ACC112 (cell line): ENCODE measurements around the gene DYNLT4.
A peak's percentile ranks its signal among the peaks of the same experiment; 100 is the strongest.
"Not testable (repeated sequence)": the region's sequence is repeated elsewhere in the genome, so short reads cannot be mapped to it uniquely, and the experiment has no call there.

Experiments used
- H2AFZ ChIP-seq: fragments of 200-600 bp; sonication (generic); one replicate; pipeline ENCODE4 v1.6.0; 2017; ENCODE audit warnings: antibody characterized with exemption, low read length; ENCODE audit not compliant: unreplicated experiment
- H3K27ac ChIP-seq: fragments of 200-600 bp; sonication (generic); 2 replicates; pipeline ENCODE4 v1.5.1; 2014; ENCODE audit warnings: low read depth, mild to moderate bottlenecking, antibody characterized with exemption, low read length, moderate library complexity
- H3K27me3 ChIP-seq: fragments of 200-600 bp; sonication (generic); 2 replicates; pipeline ENCODE4 v1.6.1; 2014; ENCODE audit warnings: mild to moderate bottlenecking, antibody characterized with exemption, low read length, moderate library complexity, mixed read lengths; ENCODE audit not compliant: insufficient read depth
- H3K36me3 ChIP-seq: fragments of 200-600 bp; sonication (generic); 2 replicates; pipeline ENCODE4 v1.6.1; 2016; ENCODE audit warnings: mild to moderate bottlenecking, antibody characterized with exemption, low read length, moderate library complexity, mixed read lengths; ENCODE audit not compliant: insufficient read depth
- H3K4me1 ChIP-seq: fragments of 200-600 bp; sonication (generic); one replicate; pipeline ENCODE4 v1.6.1; 2016; ENCODE audit warnings: low read length, mixed read lengths; ENCODE audit not compliant: insufficient read depth, unreplicated experiment, control insufficient read depth
- H3K4me3 ChIP-seq: fragments of 200-600 bp; sonication (generic); 2 replicates; pipeline ENCODE4 v1.5.1; 2014; ENCODE audit warnings: mild to moderate bottlenecking, low read depth, low read length
- H3K79me2 ChIP-seq: fragments of 200-600 bp; sonication (generic); one replicate; pipeline ENCODE4 v1.6.0; 2016; ENCODE audit warnings: low read length; ENCODE audit not compliant: control insufficient read depth, unreplicated experiment, insufficient read depth

DYNLT4 gene

GRCh38 chr1:44828003-44828651, 21.0 kb upstream of the DYNLT4 start:
- peaks cover 6% of the 10 kb centered on the region for H3K4me1 ChIP-seq
- H3K27me3 ChIP-seq = no peaks in the 10 kb centered on the region
- no peak overlapping the region for H2AFZ ChIP-seq
- no peaks in the 10 kb centered on the region for H3K79me2 ChIP-seq
- H3K36me3 ChIP-seq = no peaks in the 10 kb centered on the region
- H3K4me3 ChIP-seq = no peak overlapping the region
- no peak overlapping the region for H3K27ac ChIP-seq

GRCh38 chr1:44827197-44828002, 20.2 kb upstream of the DYNLT4 start:
- no peak overlapping the region for H3K4me3 ChIP-seq
- no peaks in the 10 kb centered on the region for H3K27me3 ChIP-seq
- no peak overlapping the region for H3K27ac ChIP-seq
- H2AFZ ChIP-seq = no peak overlapping the region
- no peaks in the 10 kb centered on the region for H3K36me3 ChIP-seq
- H3K4me1 ChIP-seq = peaks cover 6% of the 10 kb centered on the region
- H3K79me2 ChIP-seq = no peaks in the 10 kb centered on the region

DNA sequence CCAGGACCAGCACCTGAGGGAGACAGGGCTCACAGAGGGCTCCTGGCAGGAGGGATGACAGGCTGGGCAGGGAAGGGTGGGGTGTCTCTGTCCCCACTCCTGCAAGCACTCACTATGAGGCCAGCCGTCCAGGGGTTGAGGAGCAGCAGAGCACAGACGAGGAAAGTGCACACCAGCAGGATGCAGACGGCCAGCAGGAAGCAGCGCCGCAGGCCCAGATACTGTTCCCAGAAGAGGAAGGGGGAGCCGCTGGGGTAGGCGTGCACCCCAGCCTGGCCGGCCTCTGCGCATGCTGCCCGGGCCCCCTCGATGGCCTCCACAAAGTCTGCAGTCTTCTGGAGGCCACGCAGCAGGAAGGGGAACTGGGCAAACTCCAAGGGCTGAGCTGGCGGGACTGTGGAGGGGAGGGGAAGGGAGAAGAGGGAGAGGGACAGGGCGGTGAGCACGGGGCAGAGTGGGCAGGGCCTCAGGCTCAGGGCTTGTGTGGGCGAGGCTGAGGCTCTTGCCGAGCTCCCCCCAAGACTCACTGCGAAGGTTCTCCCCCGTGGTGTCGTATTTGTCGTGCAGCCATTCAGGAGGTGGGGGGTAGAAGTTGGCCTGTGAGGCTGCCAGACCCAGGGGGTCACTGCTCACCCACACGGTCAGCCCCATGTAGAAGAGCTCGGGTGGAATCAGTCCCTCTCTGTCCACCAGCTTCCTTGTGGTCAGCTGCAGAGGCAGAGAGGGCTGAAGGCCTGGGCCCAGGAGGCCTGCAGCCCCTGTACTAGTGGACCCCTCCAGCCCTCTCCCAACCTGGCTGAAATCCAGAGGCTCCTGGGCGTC, 19.4 kb upstream of the DYNLT4 start:
- no peaks in the 10 kb centered on the region for H3K79me2 ChIP-seq
- H3K27ac ChIP-seq = no peak overlapping the region
- peaks cover 6% of the 10 kb centered on the region for H3K4me1 ChIP-seq
- H2AFZ ChIP-seq = peak overlapping the region; percentile 44
- no peaks in the 10 kb centered on the region for H3K36me3 ChIP-seq
- H3K27me3 ChIP-seq = no peaks in the 10 kb centered on the region
- no peak overlapping the region for H3K4me3 ChIP-seq

DNA sequence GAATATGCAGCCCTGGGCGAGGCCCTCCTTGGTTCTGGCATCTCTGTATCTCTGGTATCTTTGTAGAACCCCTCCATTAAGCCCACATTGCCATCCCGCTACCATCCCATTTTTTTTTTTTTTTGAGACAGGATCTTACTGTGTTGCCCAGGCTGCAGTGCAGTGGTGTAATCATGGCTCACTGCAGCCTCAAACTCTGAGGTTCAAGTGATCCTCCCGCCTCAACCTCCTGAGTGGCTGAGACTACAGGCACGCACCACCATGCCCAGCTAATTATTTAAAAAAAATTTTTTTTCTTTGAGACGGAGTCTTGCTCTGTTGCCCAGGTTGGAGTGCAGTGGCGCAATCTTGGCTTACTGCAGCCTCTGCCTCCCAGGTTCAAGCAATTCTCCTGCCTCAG, 17.2 kb upstream of the DYNLT4 start:
- H3K36me3 ChIP-seq, H3K79me2 ChIP-seq: not testable (repeated sequence)

DNA sequence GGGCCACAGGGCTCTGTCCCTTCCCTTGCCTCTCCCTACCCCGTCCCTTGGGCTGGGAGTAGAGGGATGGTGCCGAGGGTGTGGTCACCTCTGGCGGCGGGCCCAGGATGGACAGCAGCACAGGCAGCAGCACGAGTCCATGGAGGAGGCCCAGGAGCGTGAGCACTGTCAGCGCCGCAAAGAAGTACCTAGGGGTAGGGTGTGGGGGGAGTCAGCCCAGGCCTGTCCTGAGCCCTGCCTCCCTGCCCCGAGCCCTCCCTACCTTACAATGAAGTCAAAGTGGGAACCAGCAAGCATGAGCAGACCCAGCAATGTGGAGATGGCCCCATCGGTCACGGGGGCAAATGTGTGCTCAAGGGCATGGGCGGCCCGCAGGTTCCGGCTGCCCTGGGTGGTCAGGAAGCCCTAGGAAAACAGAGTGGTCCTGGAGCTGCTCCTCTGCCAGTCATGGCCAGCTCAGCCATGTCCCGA, 15.9 kb upstream of the DYNLT4 start:
- no peaks in the 10 kb centered on the region for H3K27me3 ChIP-seq
- no peaks in the 10 kb centered on the region for H3K79me2 ChIP-seq
- H3K27ac ChIP-seq = no peak overlapping the region
- no peak overlapping the region for H3K4me3 ChIP-seq
- H2AFZ ChIP-seq = no peak overlapping the region
- H3K36me3 ChIP-seq = no peaks in the 10 kb centered on the region
- peaks cover 13% of the 10 kb centered on the region for H3K4me1 ChIP-seq

More for the DNA sequence above, 17.2 kb upstream of the DYNLT4 start:
- not testable (repeated sequence) for H2AFZ ChIP-seq, H3K27me3 ChIP-seq, H3K27ac ChIP-seq, H3K4me3 ChIP-seq
- peaks cover 10% of the 10 kb centered on the region for H3K4me1 ChIP-seq

DNA sequence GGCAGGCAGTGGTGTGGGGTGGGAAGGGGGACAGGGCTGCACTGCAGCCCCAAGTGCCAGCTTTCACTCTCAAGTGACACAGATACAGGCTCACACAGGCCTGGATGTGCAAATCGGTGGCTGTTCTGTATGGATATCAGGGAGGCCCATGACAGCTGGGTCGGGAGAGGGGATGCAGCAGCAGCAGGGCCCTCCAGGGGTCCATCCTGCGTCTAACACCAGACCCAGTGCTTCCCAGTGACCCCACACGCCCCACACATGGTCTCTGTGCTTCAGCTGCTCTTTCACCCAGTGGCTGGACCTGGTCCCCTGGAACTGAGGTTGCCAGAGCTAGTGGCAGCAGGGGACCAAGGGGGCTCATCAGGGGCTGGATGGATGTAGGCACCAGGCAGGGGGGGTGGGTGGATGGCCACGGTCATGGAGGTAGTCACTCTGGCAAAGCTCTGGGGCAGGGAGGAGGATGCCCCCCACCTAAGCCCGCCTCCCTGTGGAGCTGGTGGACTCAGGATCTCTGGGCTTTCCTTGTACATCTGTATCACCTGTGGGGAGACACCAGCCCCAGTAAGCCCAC, 15.1 kb upstream of the DYNLT4 start:
- Histone ChIP-seq H3K4me1 (peaks cover 13% of the 10 kb centered on the region), H2AFZ (no peak overlapping the region), H3K36me3 (no peaks in the 10 kb centered on the region), H3K79me2 (no peaks in the 10 kb centered on the region), H3K27me3 (no peaks in the 10 kb centered on the region), H3K4me3 (no peak overlapping the region), H3K27ac (no peak overlapping the region)

- peaks cover 8% of the 10 kb centered on the region for H3K4me1 ChIP-seq
- no peak overlapping the region for H2AFZ ChIP-seq
- H3K27ac ChIP-seq = no peak overlapping the region
- no peaks in the 10 kb centered on the region for H3K27me3 ChIP-seq
- no peak overlapping the region for H3K4me3 ChIP-seq
- H3K36me3 ChIP-seq = no peaks in the 10 kb centered on the region; the same call in 1 of the 2 replicates
- no peaks in the 10 kb centered on the region for H3K79me2 ChIP-seq
These were observed 14.1 kb upstream of the DYNLT4 start for GRCh38 chr1:44821240-44821715.

GRCh38 chr1:44820328-44821239, 13.4 kb upstream of the DYNLT4 start:
- H3K79me2 ChIP-seq = no peaks in the 10 kb centered on the region
- H3K4me3 ChIP-seq = peak overlapping the region; percentile 77
- H2AFZ ChIP-seq = peak overlapping the region; percentile 59
- H3K4me1 ChIP-seq = peaks cover 10% of the 10 kb centered on the region
- H3K27me3 ChIP-seq = no peaks in the 10 kb centered on the region
- H3K36me3 ChIP-seq = peaks cover 4% of the 10 kb centered on the region; the same call in 1 of the 2 replicates
- peak overlapping the region; percentile 99; the same call in 1 of the 2 replicates for H3K27ac ChIP-seq

GRCh38 chr1:44819608-44820327, 12.6 kb upstream of the DYNLT4 start:
- H3K4me1 ChIP-seq = peaks cover 18% of the 10 kb centered on the region
- H3K27ac ChIP-seq = peak overlapping the region; percentile 99
- peaks cover 12% of the 10 kb centered on the region for H3K36me3 ChIP-seq
- peak overlapping the region; percentile 77 for H3K4me3 ChIP-seq
- peaks cover 3% of the 10 kb centered on the region for H3K79me2 ChIP-seq
- peak overlapping the region; percentile 59 for H2AFZ ChIP-seq
- no peaks in the 10 kb centered on the region for H3K27me3 ChIP-seq
